Esophagus mucosa (tissue), 1 donor: ENCODE measurements around the gene ATXN7L1. TPM values are rescaled to one million over a fixed set of nuclear protein-coding genes. Genes with fewer than 3 reads are reported as not detected.

ENCODE experiments used
- ATAC-seq: fragments of 200-7000 bp; cut with Tn5 transposase; one replicate; pipeline ENCODE4 v1.9.1; 2020
- total RNA-seq: library from RNA; stranded (reverse); gene quantifications from one replicate; pipeline ENCODE4 v1.2.4, GENCODE V29; 2023
- donor health status: DM: yes; HTN: yes; CAD: no.

Gene ATXN7L1
- total RNA-seq, 1 donor from 2014 or later, result 9.2 TPM

DNA sequence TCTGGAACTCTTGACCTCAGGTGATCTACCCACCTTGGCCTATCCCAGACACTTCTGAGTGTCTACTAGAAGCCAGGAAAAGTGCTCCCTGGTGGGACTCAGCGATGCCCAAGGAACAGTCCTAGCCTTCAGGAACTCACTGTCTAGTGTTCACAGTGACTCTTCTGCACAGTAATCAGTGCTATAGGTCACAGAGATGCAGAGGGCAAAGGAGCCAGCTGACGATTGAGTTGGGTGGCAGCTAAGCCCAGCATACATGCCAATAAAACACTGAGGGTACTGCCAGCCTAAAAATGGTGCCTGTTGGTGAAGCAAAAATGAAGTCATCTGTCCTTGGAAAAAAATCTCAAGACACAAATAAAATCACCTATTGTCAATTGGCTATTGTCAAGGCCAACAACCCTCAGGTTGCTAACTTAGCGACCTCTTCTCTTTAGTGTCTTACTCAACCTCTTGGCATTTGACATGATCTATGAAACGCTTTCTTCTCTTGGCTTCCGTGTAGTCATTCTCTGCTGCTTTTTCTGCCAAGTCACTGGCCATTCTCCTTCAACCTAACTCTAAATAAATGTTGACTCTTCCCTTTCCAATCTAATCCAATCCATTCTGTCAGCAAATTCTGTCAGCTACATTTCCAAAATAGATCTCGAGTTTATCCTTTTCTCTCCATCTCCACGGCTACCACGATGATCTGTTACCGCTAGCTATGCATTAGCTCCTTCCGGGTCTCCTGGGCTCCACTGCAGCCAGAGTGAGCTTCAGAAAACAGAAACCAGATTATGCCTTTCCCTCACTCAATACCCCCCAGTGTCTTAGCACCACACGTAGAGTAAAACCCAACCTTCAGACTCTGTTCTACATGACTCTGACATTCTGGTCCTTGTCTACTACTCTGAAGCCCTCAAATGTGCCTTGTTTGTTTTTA is 99.2 kb downstream of the ATXN7L1 start:
- no peak for ATAC-seq

DNA sequence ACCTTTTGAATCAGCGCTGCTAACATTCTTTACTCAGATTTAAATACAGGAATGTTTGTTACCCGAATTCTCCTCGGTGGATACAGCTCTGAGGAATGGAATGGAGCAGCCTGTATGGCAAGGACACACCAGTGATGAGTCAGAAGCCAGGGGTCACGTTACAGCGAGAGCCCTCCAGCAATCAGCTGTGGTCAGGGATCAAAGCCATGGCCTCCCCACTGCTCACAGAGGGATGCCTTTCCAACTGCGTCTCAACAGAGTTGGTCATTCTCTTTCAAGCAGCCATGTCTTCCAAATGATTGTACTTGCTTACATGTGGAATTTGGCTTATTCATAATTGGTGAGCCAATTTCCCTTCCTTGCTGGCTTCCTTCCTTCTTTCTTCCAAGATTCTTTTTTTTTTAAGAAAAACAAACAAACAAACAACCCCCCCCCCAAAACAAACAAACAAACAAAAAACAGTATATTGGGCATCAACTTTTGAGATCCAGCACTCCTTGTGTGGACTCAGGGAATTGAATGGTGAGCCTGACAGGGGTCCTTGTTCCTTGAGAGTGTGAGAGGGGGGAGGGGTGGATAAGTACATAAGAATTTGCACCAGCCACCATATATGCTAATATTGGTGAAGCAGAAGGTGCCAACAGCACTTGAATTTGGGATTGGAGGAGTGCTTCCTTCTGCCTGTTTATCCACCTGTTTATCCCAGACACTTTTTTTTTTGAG is 100.2 kb downstream of the ATXN7L1 start:
- peak; percentile 35 for ATAC-seq

DNA sequence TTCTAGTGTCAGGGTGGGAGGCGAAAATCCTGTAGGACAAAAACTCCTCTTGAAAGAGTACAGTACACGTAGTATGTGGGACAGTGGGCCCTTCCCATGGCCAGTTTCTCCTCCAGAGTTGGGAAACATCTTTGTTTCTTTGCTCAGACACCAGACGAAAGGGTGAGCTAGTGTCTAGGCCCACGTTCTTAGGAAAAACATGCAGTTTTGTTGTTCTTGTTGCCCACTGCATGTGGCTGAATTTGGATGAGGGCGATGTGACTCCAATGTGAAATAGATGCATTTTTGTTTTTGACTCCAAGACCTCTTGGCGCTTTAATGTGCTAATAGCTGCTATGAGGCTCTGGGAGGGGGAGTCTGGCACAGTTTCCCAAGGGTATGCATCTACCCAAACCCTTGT is 100.8 kb downstream of the ATXN7L1 start:
- no peak for ATAC-seq

DNA sequence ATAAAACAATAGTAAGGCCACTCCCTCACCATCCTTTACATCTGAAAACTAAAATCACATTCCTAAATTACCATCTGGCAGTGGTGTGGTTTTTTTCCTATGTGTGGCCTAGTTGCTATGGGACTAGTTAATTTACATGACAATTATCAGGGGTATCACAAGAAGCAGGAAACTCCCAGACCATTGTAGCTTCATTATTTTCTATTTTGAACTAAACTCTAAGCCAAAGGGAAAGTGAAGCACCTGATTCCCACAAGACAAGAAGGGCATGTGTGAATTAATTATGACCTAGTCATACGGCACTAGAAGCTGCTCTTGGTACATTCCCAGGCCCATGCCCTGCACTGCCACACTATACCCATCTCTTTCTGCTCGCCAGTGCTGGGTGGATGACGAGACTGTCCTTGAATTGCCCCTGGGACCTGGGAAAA is 103.4 kb downstream of the ATXN7L1 start:
- ATAC-seq, result no peak

DNA sequence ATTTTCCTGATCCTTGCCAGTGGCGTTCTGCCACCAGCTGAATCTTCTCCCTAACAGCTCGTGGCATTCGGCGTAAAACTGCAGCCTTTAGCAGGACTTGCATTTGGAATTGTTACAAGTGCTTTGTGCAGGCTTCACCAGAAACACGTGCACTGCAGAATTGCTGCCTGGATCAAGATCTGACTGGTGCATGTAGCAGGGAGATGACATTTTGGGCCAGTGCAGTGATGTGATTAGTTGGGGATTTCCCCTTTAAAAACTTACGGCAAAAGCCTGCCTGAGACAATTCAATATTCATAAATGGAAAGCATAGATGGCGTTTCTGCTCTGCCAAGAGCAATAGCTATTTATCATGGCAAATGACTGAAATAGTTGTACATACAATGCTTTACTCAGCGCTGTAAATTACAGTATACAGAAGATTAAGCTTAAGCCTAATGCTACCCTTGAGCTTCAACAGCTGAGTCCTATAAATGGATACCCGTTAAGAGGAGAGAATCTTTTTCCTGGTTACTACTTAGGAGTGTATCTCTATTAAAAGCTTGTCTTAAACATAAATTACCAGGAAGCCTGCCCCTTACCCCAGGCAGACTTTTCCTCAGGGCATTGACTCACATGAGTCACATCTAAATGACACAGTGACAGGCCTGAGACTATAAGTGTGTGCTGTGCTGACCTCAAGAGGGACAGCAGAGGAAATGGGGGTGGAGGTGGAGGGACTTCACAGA is 106.3 kb downstream of the ATXN7L1 start:
- ATAC-seq, result peak; percentile 55

DNA sequence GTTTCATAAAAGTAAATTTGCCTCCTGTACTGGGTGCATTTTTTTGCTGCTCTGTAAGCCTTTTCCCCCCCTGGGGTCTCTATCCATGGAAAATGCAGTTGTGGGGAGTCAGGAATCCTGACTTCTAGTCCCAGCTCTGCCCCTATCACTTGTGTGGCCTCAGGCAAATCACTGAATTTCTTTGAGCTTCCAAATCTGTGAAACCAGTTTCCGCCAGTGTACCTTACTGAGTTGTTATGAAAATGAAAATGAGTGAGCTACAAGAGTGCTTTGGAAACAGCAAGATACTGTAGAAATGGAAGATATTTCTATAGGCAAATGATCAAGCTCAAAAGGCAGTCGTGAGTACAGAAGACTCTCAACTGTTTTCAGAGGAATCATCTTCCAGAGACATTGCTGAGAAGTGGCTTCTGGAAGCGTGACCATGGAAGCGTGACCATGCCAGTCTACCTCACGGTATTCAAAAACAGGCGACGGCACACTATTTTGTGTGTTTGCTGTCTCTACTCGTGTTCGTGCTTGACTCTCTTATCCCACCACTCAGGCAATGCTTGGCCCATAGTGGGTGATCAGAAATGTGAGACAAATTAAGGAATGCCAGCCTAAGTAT is 107.4 kb downstream of the ATXN7L1 start:
- ATAC-seq, result no peak

DNA sequence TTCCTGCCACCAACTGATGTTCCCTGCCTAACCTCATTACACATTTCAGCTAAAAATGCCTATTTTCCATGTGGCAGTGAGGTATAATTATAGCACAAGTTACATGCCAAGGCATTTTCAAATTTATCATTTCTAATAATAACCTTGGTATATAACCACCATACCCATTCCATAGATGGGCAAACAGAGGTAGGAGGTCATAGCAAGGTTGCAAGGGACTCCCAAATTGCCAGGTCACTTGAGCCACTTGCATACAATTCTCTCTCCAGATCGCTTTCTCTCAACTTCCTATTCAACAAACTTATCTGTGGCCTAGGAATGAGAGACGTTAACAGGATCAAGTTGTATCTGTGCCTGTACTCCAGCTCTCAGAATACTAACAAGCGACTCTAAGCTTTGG is 108.3 kb downstream of the ATXN7L1 start:
- ATAC-seq, result no peak

DNA sequence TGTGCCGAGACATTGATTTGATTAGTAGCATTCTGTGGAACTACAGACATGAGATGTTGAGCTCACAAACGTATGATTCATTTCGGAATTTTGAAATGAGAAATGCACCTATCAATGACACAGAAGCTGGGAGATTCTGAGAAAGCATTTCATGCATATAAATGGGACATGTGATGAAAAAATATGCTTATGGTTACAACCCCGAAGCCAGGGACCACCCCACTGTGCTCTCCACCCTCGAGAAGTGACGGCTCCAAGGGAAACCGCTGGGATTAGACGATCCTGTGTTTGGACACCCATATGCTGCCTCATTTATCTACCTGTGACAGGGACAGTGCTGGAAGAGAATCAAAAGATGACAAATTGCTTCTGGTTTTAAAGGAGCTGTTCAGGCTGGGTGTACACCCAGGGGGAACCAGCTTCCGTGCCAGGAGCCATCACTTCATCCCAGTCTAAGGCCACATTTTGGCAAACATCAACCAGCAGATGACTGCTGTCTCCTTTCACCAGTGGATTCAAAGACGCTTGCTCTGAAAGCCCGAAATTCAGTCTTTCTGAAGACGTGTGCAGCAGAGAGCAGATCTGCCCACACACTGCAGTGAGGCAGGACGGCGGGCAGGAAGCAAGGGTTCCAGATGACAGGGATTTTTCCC is 109.9 kb downstream of the ATXN7L1 start:
- ATAC-seq, result no peak

DNA sequence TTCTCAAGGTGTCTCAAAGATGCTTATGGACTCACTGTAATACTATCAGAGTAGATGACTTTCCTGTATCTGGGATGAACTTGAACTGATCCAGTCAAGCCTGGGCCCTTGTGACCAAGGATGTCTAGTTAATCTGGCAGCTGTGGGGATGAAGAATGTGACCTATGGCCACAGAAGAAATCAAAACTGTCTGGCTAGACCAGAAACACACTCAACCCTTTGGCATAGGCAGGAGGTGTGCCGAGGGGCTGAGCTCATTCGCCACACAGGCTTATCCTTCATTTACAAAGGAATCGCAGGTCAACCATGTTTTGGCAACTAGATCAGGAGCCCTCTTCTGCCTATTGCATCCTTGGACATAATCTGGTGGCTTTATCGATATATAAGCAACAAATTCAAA is 110.6 kb downstream of the ATXN7L1 start:
- ATAC-seq, result no peak

DNA sequence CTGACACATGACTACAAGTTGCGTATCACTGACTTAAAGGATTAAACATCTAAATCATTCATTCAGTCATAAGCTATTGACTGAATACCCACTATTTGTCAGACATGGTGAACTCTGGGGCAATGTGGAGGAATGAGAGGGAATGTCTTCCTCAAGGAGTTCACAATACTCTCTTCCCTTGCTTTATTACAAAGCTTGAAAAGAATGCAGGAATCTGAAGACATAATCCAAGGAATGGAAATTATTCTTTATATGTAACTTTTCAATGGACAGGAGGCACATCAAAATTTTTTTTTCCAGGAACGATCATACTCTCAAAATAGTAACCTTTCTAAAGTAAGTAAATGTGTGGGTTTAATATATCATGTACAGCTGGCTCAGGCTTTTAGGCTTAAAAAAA is 111.9 kb downstream of the ATXN7L1 start:
- ATAC-seq, result no peak

DNA sequence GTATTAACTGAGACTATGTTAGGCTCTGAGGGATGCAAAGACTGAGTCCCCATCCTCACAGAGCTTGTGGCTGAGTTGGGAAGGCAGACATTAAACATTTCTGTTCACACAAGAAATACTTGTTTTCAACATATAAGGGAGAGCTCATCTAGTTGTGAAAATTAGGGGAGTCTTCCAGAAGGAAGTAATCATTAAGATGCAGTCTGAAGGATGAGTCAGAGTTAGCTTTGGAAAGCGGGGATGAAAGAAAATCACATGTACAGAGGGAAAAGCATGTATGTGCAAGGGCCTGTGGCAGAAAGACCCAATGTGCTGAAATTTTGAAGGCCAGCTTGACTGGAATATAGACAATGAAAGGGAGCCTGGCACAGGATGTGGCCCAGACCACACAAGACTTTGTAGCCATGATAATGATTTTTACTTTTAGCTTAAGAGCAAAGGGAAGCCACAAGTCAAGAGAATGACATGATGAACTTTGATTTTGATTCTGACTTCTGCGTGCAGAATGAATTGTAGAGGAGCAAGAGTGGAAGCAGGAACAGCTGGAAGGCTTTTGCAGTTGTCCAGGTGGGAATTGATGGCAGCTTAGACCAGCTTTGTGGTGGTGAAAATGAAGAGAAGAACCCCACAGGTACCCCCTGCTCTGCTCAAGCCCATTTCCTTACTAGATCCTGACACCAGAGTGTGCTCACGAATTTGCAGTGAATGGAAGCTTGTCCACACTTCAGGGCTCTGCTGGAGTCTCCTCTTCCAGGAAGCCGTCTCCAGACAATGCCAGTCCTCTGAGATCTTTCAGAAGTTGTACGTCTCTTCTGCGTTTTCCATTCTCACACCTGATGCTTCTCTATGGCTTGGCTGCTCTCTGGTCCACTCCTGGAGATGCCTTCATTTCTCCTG is 115.6 kb downstream of the ATXN7L1 start:
- ATAC-seq, result no peak

DNA sequence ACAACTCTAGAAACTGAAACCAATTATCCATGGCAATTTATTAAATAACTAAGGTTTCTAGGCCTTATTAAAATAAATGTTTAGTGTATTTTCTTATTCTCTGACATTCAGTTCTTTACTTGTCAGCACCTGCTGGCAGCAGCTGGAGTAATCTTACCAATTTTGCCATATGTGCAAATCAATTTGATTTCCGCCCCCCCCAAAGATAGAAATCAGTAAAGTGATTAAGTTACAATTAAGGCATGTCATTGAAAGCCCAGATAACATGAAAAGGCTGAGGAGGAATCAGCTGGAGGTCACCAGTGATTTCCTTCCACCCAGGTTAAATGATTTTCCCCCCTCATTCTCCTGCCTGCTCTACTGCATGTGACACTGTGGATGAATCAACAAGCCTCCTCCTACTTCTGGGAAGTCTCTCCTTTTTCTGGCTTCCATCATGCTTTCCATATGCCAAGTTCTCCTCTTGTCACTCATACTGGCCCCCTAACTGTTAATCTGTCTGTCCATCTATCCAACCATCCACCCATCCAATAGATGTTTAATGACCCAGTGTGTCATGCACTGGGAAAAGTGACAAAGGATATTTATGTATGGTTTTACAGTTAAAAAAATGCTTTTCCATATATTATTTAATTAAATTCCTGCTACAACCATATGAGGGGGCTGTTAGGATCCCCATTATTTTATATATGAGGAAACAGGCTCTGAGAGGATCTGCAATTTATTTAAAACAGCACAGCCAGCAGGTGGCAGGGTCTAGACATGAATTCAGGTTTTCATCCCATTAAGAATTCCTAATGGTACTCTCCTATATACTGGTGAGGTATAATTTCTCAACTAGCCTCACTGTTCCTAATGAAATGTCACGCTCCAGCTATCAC is 116.5 kb downstream of the ATXN7L1 start:
- ATAC-seq, result peak; percentile 68

DNA sequence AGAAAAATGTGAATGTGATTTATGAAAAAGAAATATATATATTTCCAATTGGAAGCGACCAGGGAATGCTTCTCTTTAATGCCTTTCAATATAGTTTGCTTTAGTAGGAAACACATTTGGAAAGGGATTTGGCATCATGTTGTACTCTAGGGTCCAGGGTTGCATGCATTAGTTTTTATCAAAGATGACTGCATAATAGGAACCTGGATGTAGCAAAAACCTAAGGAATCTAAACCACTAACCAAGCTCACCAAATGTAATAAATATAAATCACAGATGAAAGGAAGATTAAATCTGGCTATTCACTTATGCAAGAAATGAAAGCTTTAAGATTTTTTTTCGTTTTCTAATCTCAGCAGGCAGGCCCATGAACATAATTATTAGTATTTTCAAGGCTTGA is 120.0 kb downstream of the ATXN7L1 start:
- no peak for ATAC-seq

DNA sequence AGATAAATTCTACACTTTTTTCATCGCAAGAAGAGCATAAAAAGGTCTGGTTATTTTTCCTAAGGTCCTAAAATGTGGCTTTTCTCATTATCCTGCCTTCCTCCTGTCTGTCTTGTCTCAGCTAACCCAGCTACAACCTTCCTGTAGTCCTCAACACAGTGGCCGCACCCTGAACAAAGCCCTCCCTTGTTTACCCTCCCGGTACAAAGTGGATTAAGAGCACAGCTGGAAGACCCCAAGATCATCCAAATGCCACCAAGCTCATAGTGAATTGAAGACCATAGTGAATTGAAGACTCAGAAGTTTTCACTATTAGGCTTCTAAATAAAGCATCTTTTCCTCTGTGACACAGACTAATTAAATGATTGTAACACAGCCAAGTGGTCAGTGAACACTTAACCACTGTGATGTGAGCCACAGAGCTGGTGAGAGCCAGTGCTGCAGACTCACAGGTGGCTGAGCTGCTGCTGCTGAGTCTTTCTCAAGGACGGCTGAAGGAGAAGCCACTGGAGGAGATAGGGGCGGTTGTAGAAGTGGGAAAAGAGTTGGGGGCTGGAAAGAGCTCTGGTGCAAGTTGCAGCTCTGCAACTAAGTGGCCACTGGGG is 123.6 kb downstream of the ATXN7L1 start:
- ATAC-seq, result no peak

DNA sequence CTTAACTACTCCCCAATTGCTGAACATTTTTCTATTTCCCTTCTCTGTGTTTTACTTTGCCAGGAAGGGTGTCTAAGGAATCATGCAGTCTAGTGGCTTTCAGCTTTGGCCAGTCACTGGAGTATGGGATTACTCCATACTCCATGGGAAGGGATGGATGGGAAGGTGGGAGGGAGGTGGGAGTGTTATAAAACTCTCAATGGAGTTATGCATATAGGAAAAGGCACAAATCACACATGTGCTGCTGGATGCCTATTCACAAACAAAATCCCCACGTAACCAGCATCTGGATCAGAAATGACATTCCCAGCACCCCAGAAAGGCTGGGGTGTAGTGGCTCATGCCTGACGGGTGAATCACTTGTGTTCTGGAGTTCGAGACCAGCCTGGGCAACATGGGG is 125.3 kb downstream of the ATXN7L1 start:
- ATAC-seq, result no peak

DNA sequence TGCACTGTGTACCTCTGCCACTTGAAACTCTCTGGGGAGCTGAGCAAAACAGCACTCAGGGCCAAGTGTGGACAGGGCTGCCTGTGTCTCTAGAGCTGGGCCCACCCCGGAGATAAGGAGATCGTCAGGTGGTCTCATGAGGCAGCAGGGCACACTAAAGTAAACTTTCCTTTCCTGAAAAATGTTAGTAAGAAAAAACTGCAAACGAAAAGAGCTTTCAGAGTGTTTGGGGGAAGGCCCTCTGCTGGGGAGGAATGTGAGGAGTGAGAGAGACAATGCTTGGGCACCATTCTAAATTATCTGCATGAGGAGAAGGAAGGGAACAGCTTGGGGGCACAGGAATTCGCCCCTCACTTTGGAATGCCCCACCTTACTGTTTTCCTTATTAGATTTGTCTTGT is 127.7 kb downstream of the ATXN7L1 start:
- no peak for ATAC-seq

DNA sequence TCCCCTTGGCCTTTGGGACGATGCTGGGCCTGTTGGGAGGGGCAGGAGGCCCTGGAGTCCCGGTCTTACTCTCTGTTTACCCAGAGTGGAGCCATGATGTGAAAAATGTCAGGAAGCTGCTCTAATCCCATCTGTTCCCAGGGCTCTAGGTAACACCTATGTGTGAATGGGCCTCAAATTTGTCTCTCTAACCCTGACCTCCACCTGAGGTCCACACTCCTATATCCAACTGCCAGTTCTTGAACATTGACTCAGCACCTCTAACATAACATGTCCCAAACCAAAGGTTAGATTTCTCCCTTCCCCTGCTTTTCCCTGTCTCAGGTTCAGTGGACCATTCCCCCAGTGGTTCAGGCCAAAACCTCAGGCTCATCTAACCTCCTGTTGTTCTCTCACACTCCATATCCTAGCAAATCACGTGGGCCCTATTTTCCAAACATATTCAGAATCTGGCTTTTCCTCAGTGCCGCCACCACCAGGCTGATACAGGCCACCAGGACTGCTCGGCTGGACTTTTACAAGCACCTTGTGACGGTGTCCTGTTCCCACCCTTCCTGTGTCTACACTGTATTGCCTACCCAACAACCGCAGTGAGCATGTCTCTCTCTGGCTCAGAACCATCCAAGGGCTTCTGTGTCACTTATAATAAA is 130.6 kb downstream of the ATXN7L1 start:
- no peak for ATAC-seq

DNA sequence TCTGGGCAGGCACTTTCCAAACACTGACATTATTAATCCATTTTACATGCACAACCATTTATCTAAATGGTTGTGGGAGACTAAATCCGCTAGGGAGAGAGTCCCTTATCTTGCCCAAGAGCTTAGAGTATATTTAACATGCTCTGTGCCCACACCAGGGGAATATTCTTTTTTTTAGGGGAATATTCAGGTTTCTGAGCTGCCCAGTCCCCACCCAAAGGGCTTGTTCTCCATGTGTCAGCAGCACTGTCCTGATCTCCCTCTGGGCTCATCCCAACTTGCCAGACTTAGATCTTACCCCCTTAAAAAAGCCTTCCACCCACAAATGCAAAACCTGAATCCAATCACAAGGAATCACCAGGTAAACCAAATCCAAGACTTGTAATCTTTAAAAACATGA is 132.1 kb downstream of the ATXN7L1 start:
- no peak for ATAC-seq
